IMR-90 (cell line): ENCODE data around the gene DUSP28. TPM values are rescaled to one million over a fixed set of nuclear protein-coding genes. Genes with fewer than 3 reads are reported as not detected.

Source experiments
- ATAC-seq: fragments of 200-7000 bp; cut with Tn5 transposase; 2 replicates; pipeline ENCODE4 v1.9.1; 2020; ENCODE audit warnings: low read depth, mild to moderate bottlenecking, moderate library complexity
- BruUV-seq: library from RNA; stranded (reverse); fragments of 400-500 nt; replicated peaks from 2 replicates; lab custom pipeline; 2021; lab: Mats Ljungman, UMichigan
- CTCF ChIA-PET: fragments of 300-600 bp; formaldehyde crosslinking; extraction: SDS; loops from one replicate; lab custom pipeline; 2021; ENCODE audit warnings: antibody characterized with exemption; lab: Yijun Ruan, JAX
- POLR2A ChIA-PET: fragments of 300-600 bp; sonication (Branson Sonifier 250); formaldehyde crosslinking; loops from one replicate; lab custom pipeline; 2022; ENCODE audit warnings: antibody characterized with exemption; ENCODE audit not compliant: unreplicated experiment; lab: Charles Lee
- DNase-seq: peaks from one replicate; pipeline ENCODE4 v3.0.0; 2013
- H2AFZ ChIP-seq: replicated peaks from 2 replicates; pipeline ENCODE3; 2013; ENCODE audit warnings: low read length, mild to moderate bottlenecking; ENCODE audit not compliant: poor library complexity
- H2AK5ac ChIP-seq: 2 replicates; pipeline ENCODE4 v1.6.1; 2013; ENCODE audit warnings: low read depth, low read length, inconsistent platforms
- H2AK9ac ChIP-seq: replicated peaks from 2 replicates; pipeline ENCODE3; 2013; ENCODE audit warnings: mild to moderate bottlenecking, low read depth, low read length, moderate library complexity; ENCODE audit not compliant: poor library complexity
- H2BK120ac ChIP-seq: 2 replicates; pipeline ENCODE4 v1.6.1; 2013; ENCODE audit warnings: low read depth, low read length, inconsistent platforms
- H2BK15ac ChIP-seq: 3 replicates; pipeline ENCODE4 v1.6.1; 2013; ENCODE audit warnings: low read depth, low read length, inconsistent platforms
- H2BK20ac ChIP-seq: 2 replicates; pipeline ENCODE4 v1.6.1; 2013; ENCODE audit warnings: low read depth, mild to moderate bottlenecking, inconsistent platforms, low read length, moderate library complexity
- H2BK5ac ChIP-seq: 2 replicates; pipeline ENCODE4 v1.6.1; 2013; ENCODE audit warnings: mild to moderate bottlenecking, low read depth, low read length, inconsistent platforms; ENCODE audit not compliant: poor library complexity, severe bottlenecking
- H3K14ac ChIP-seq: replicated peaks from 2 replicates; pipeline ENCODE4 v1.6.1; 2013; ENCODE audit warnings: low read depth, low read length, inconsistent platforms
- H3K18ac ChIP-seq: 2 replicates; pipeline ENCODE4 v1.6.1; 2013; ENCODE audit warnings: low read depth, low read length, control low read depth
- H3K23ac ChIP-seq: 2 replicates; pipeline ENCODE4 v1.6.1; 2013; ENCODE audit warnings: low read depth, low read length, inconsistent platforms
- H3K27ac ChIP-seq: 2 replicates; pipeline ENCODE4 v1.5.1; 2013; ENCODE audit warnings: mild to moderate bottlenecking, control low read depth, low read length; ENCODE audit not compliant: insufficient read depth
- H3K27me3 ChIP-seq: 2 replicates; pipeline ENCODE4 v1.6.1; 2013; ENCODE audit warnings: low read length; ENCODE audit not compliant: control insufficient read depth, insufficient read depth
- H3K36me3 ChIP-seq: 2 replicates; pipeline ENCODE4 v1.6.1; 2013; ENCODE audit warnings: low read length, mixed read lengths; ENCODE audit not compliant: control insufficient read depth, insufficient read depth
- H3K4ac ChIP-seq: 2 replicates; pipeline ENCODE4 v1.6.1; 2013; ENCODE audit warnings: low read depth, low read length, inconsistent platforms
- H3K4me1 ChIP-seq: 2 replicates; pipeline ENCODE4 v1.6.1; 2013; ENCODE audit warnings: low read length, mixed read lengths; ENCODE audit not compliant: control insufficient read depth, insufficient read depth
- H3K4me2 ChIP-seq: 2 replicates; pipeline ENCODE4 v1.6.1; 2013; ENCODE audit warnings: low read depth, mild to moderate bottlenecking, control low read depth, low read length, moderate library complexity
- H3K4me3 ChIP-seq: 2 replicates; pipeline ENCODE4 v1.5.1; 2013; ENCODE audit warnings: low read depth, mild to moderate bottlenecking, control low read depth, low read length, moderate library complexity; ENCODE audit not compliant: insufficient read depth
- H3K56ac ChIP-seq: 2 replicates; pipeline ENCODE4 v1.6.1; 2013; ENCODE audit warnings: low read length, inconsistent platforms; ENCODE audit not compliant: insufficient read depth; ENCODE audit errors: extremely low read depth
- H3K79me1 ChIP-seq, 2 experiments: 2 replicates each; pipeline ENCODE4 v1.6.1; 2013; ENCODE audit warnings: low read length in 2 of 2, inconsistent platforms in 1 of 2, low read depth in 1 of 2
- H3K9ac ChIP-seq: 2 replicates; pipeline ENCODE4 v1.6.1; 2013; ENCODE audit warnings: low read depth, low read length, control low read depth
- H3K9me1 ChIP-seq: 2 replicates; pipeline ENCODE4 v1.6.1; 2013; ENCODE audit warnings: low read length, inconsistent platforms; ENCODE audit not compliant: insufficient read depth
- H3K9me3 ChIP-seq: 2 replicates; pipeline ENCODE4 v1.6.1; 2013; ENCODE audit warnings: low read length; ENCODE audit not compliant: control insufficient read depth, insufficient read depth
- H4K20me1 ChIP-seq: 2 replicates; pipeline ENCODE4 v1.6.1; 2013; ENCODE audit warnings: low read length, inconsistent platforms; ENCODE audit not compliant: insufficient read depth
- H4K5ac ChIP-seq: 2 replicates; pipeline ENCODE4 v1.6.1; 2013; ENCODE audit warnings: mild to moderate bottlenecking, low read depth, low read length, control low read depth
- H4K8ac ChIP-seq, 2 experiments: 2 replicates each; pipeline ENCODE4 v1.6.1; 2013; ENCODE audit warnings: low read depth in 2 of 2, low read length in 2 of 2, control low read depth in 1 of 2, inconsistent platforms in 1 of 2
- H4K91ac ChIP-seq: 2 replicates; pipeline ENCODE4 v1.6.1; 2013; ENCODE audit warnings: low read depth, low read length, inconsistent platforms; ENCODE audit not compliant: insufficient read depth
- ELK1 ChIP-seq: fragments of 150-350 bp; IDR thresholded peaks from 2 replicates; pipeline ENCODE4 v1.6.1; 2016; ENCODE audit warnings: low read depth, mild to moderate bottlenecking, low read length, moderate library complexity, borderline replicate concordance
- NFE2L2 ChIP-seq: fragments of 150-350 bp; IDR thresholded peaks from 2 replicates; pipeline ENCODE4 v1.6.1; 2016; ENCODE audit warnings: low read depth, mild to moderate bottlenecking, low read length
- RAD21 ChIP-seq: IDR thresholded peaks from 2 replicates; pipeline ENCODE4 v1.6.1; 2012; ENCODE audit warnings: low read length, improper control_type of control experiment
- SMC3 ChIP-seq: fragments of 150-350 bp; IDR thresholded peaks from 2 replicates; pipeline ENCODE4 v1.6.1; 2016; ENCODE audit warnings: low read depth, mild to moderate bottlenecking, antibody characterized with exemption, low read length, moderate library complexity
- WGBS, 2 experiments: methylation state at CpG; one replicate each; pipeline versions ENCODE4 v1.1.5 to v1.1.7; 2013; ENCODE audit warnings: missing lambda C conversion rate in 2 of 2; ENCODE audit not compliant: insufficient read length in 1 of 2; ENCODE audit errors: extremely low coverage in 2 of 2; 5-methylcytosine and 5-hydroxymethylcytosine counted together
- dilution Hi-C: fragments of 300-500 bp; cut with HindIII; formaldehyde crosslinking; loops from one replicate; pipeline ENCODE4 v1.14.3; 2018; ENCODE audit warnings: low sequenced_read_pairs; ENCODE audit not compliant: unreplicated experiment
- in situ Hi-C: fragments of 300-500 bp; cut with MboI; formaldehyde crosslinking; loops from 3 replicates; pipeline ENCODE4 v1.14.3; 2019; ENCODE audit warnings: low sequenced_read_pairs, inconsistent platforms, mixed read lengths
- intact Hi-C: fragments of 100-400 bp; cut with micrococcal nuclease; formaldehyde crosslinking; loops from 2 replicates; pipeline ENCODE4 v1.10.0; 2022
- polyA plus RNA-seq, 3 experiments: library from polyadenylated mRNA; depleted of rRNA; stranded (reverse); fragments of >200 nt; gene quantifications; 2 replicates each; pipeline ENCODE4 v1.2.3, GENCODE V29; 2012; ENCODE audit warnings: low replicate concordance in 1 of 3
- total RNA-seq: library from RNA; depleted of rRNA; stranded (reverse); fragments of >200 nt; gene quantifications from 2 replicates; pipeline ENCODE4 v1.2.3, GENCODE V29; 2012
- TF ChIP-seq, protein P1 (sequence below): conservative IDR thresholded peaks from 2 replicates; pipeline ENCODE4 v1.5.1; 2012; ENCODE audit warnings: mild to moderate bottlenecking, low read depth, low read length, improper control_type of control experiment

DUSP28 gene
- total and polyA plus RNA-seq, 2 of the 4 experiments (the other 2 are of a cell fraction): 1.1 to 3.3 TPM

DNA sequence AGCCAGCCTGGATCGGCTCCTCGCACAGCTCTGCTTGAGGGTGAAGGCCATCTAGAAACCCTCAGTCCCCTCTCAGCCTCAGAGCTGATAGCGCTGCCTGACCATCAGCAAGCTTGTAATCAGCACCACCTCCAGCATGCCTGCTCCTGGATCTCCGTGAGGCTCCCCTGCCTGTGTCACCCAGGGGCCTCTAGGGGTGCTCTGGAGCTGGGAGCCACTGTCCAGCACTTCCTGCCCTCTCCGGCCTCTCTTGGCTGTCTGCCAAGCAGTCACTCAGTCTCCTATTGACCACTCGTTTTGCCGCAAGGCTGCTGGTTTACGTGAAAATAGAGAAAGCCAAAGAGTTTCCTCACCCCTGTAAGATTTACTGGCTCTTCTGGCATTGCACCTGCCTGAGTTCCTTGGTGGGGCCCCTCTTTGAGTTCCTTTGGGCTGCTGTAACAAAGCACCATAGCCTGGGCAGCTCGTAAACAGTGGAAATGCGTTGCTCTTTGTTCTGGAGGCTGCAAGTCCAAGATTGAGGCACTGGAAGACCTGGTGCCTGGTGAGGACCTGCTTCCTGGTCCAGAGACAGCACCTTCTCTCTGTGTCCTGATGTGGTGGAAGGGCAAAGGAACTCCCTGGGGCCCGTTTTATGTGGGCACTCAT is 44.3 kb downstream of the DUSP28 start:
- H2AK9ac ChIP-seq: no peak overlapping the region
- no peak overlapping the region for H3K4me2 ChIP-seq
- BruUV-seq: no TSS peak
- no peak overlapping the region for H2AFZ ChIP-seq
- dilution Hi-C loops (no loop called here), in situ Hi-C loops (no loop called here), intact Hi-C loops (no loop called here)
- H2BK15ac ChIP-seq: no peak overlapping the region
- no peaks in the 10 kb centered on the region for H3K4me1 ChIP-seq
- H3K79me1 ChIP-seq: no peaks in the 10 kb centered on the region
- H4K5ac ChIP-seq: no peak overlapping the region
- ChIA-PET POLR2A (no interaction called here), CTCF (interaction anchor here (1.1 kb wide), 1 partner anchor 18 kb away, joined by 4 read pairs; the partner anchor contains the start of gene CAPN10)
- H3K4ac ChIP-seq: no peak overlapping the region
- H4K20me1 ChIP-seq: no peaks in the 10 kb centered on the region
- no peak overlapping the region for H2BK5ac ChIP-seq
- H3K9me1 ChIP-seq: no peaks in the 10 kb centered on the region; the same call in 1 of the 2 replicates
- H4K91ac ChIP-seq: no peak overlapping the region
- H2AK5ac ChIP-seq: no peak overlapping the region
- TF ChIP-seq RAD21: peak; percentile 45
- peak; percentile 25; the same call in 1 of the 2 replicates for TF ChIP-seq SMC3
- no peak for TF ChIP-seq NFE2L2
- TF ChIP-seq, protein P1, sequence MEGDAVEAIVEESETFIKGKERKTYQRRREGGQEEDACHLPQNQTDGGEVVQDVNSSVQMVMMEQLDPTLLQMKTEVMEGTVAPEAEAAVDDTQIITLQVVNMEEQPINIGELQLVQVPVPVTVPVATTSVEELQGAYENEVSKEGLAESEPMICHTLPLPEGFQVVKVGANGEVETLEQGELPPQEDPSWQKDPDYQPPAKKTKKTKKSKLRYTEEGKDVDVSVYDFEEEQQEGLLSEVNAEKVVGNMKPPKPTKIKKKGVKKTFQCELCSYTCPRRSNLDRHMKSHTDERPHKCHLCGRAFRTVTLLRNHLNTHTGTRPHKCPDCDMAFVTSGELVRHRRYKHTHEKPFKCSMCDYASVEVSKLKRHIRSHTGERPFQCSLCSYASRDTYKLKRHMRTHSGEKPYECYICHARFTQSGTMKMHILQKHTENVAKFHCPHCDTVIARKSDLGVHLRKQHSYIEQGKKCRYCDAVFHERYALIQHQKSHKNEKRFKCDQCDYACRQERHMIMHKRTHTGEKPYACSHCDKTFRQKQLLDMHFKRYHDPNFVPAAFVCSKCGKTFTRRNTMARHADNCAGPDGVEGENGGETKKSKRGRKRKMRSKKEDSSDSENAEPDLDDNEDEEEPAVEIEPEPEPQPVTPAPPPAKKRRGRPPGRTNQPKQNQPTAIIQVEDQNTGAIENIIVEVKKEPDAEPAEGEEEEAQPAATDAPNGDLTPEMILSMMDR: peak; percentile 50
- no peak for TF ChIP-seq ELK1
- no peak overlapping the region for H3K14ac ChIP-seq
- 20% methylated on average over 2 of the region's 11 CpGs; no CpG with 5 or more reads in 1 of the 2 experiments for WGBS, 2 experiments
- no peak overlapping the region for H3K56ac ChIP-seq
- H3K9me3 ChIP-seq: no peaks in the 10 kb centered on the region
- no peak overlapping the region for H3K4me3 ChIP-seq
- no peak overlapping the region for H2BK120ac ChIP-seq
- no peak overlapping the region for H3K23ac ChIP-seq
- no peak overlapping the region for H3K9ac ChIP-seq
- no peaks in the 10 kb centered on the region for H3K27me3 ChIP-seq
- H3K27ac ChIP-seq: no peak overlapping the region
- H2BK20ac ChIP-seq: no peak overlapping the region
- ATAC-seq (peak; percentile 93), DNase-seq (peak; percentile 49)
- H4K8ac ChIP-seq: no peak overlapping the region
- H3K18ac ChIP-seq: no peak overlapping the region
- H3K36me3 ChIP-seq: peaks cover 8% of the 10 kb centered on the region
